ENCODE data around the gene FILIP1L.

Gene FILIP1L

DNA sequence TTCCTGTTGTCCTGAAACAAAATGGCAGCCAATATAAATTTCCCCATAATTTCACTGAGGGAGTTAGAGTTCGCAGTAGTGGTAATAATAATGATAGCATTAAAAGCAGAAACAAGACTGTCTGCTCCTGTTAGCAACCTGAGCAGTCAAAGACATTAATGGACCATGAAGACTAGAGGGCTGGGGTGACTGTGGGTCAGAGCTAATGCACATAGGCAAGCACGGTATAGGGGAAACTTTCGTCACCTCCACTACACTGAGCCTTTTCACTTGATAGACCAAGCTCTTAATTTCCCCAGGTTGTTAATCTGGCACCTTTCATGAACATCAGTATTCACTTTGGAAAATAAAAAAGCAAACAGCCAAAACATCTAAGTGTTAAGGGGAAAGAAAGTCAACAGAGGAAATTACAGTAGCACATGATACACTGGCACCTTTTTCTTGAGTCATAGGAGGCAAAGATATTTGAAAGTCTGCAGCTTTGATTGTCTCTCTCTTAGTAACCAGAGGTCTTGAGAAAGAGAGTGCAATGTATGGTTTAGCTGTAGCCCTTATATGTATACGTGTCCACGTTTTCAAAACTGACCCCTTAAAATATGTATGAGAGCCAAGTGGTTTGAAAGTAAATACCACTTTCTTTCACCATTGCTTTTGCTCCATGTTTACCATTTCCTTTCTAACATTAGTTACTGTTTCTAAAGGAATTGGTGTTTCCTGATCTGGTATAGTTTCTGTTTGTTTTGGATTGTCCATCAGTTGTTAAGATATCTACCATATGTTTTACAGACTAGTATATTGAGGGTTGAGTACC is 104.8 kb downstream of the FILIP1L start:
- DNase-seq (ENCODE audit: low read depth in 2 of 2): no peak

DNA sequence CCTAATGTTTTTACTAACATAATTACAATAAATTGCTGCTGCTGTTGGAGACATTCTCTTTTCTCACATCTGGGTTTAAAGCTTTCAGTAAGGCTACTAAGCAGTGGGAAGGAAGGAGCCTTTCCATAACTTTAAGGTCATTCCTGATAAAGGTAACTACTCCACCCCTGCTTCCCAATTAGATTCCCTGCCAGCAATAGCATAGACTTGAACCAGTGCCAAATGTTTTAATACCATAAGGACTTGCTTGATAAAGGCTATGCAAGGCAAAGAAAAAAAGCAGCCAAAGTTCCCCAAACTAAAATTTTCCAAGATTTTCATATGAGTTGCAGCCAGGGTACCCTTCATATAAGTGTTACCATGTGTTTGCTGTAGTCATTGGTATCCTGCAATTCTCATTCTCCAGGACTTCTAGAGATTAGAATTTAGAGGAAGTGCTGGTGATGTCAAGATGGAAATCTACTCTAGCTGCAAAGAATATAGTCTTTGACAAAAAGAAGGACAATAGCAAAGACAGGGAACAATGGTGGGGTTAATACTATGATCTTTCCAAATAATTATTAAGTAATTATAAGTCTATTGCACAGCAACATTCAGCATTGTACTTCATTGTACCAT is 106.1 kb downstream of the FILIP1L start:
- no peak for DNase-seq (ENCODE audit: low read depth in 2 of 2)

DNA sequence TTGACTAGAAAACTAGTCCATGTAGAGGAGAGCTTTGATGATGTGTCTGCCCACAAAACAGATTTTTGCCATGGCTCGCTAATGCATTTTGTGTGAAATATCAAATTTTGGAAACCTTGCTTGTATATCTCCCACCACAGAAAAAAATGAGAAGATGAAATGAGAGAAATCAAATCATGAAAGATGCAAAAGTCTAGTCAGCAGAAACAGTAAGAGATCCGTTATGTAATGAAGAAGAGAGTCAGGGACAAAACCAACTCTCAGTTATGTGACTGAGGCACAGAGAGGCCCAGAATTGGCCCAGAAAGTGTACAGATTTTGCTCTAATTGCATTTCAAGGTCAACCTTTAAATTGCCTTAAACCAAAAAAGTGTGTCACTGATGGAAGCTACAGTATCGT is 107.0 kb downstream of the FILIP1L start:
- DNase-seq (ENCODE audit: low read depth in 2 of 2): no peak

DNA sequence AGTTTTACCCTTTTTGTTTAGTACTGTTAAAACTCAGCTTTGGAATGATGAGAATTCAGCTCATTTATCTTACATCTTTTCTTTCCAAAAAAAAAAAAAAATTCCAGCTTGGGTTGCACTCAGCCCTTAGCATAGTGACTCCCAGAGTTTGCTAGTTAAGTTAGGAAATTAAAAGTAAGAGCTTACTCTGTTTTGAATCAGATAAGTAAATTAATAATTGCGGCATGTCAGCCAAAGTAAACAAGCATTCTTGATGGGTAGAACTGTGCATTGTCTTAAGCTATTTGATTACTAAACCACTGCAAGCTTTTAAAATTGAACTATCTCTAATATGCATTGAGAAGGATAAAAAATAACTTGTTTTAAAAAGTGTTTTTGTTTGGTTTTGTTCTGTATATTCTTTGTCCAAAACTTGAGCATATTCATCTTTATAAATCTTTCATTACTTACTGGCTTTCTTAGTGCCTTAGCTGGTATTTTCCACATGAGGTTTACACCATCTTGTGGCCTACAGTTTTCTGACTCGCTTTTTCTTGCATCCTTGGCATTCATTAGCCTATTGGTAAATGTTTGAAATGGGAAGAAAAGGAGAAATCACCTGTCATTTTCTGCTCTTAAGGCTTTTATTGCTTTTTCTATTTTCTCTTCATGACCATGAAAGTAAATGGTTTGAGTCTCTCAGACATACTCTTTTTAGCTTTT is 107.6 kb downstream of the FILIP1L start:
- no peak for DNase-seq (ENCODE audit: low read depth in 2 of 2)

DNA sequence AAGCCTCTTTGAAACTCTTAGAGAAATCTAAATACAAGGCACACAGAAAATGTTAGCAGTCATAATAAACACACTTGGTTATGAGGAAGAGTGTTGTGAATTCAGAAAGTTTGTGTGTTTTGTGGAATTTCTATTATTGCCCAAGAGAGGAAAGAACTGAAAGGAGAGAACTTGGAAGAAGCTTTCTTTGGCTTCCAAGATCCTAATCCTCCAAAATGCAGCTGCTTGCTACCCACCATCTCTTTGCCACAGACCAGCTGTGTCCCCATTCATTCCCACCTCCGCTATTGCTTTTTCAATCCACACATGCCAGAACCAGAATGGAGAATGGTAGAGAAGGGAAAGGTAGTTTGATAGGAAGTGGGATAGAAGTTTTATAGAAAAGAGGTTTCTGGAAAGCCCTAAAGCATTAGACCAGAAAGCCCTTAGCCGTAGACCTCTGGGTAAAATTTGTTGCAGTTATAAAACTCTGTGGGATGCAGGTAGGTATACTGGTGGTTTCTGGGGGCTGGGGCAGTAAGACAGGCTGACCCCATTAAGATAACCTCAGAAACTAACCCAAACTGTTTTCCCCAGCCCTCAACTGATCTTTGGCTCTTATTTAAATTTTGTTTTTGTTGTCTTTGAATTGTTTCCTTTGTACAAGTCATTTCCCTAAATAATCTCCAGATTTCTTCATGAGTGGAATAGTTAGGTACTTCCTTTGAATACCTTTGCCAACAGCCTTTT is 108.5 kb downstream of the FILIP1L start:
- DNase-seq (ENCODE audit: low read depth in 2 of 2): no peak

DNA sequence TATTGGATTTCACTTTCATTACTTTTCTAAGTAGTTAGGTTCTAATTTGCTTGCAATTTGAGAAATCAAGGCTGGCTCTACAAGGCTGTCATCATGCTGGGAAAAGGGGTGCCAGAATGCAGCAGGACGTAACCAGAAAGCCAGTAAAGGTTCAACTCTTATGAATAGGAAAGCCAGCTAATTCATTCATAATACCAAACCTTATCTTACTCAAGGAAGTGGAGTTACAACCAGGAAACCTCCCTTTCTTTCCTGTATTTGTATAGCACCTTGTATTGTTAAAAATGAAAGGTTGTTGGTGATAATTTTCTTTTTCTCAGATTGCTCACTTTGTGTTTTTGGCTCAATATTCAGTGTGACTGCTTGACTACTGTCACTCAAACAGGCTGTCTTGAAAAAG is 109.4 kb downstream of the FILIP1L start:
- DNase-seq (ENCODE audit: low read depth in 2 of 2): no peak

DNA sequence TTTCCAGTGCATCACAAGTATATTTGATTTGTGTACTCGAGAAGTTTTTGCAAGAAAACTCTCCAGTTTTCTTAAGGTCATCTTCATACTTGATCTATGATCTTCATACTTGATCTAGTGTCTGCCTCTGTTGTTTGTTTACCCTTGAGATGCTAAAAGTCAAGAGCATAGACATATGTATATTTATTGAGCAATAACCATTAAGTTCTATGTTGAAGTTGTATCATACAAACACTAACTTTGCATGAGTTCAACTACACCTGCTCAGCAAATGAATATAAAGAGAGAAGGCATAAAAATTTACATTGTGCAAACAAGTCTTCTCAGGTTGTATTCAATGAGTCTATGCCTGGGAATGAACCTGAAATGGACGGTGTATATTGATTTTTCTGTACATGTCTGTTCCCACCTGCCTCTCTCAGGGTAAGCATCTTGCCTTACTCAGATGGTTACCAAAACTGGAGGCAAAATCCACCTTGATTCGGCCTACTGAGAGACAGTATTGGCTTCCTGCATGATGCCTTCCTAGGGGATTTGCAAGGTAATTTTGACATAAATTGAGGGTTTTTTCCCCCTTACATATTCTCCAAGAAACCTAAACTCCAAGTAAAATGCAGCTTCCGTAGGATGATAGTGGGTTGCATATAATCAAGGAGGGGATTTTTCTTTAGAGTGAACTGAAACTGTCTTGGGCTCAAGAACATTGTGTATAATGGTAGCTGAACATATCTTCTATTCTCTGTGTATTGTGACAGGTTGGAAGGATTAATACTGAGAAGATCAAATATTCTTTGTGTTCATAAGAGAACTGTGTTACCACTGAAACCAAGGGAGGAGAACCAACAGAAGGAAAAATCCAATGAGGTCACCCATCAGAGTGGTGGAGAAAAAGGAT is 110.4 kb downstream of the FILIP1L start:
- no peak for DNase-seq (ENCODE audit: low read depth in 2 of 2)

DNA sequence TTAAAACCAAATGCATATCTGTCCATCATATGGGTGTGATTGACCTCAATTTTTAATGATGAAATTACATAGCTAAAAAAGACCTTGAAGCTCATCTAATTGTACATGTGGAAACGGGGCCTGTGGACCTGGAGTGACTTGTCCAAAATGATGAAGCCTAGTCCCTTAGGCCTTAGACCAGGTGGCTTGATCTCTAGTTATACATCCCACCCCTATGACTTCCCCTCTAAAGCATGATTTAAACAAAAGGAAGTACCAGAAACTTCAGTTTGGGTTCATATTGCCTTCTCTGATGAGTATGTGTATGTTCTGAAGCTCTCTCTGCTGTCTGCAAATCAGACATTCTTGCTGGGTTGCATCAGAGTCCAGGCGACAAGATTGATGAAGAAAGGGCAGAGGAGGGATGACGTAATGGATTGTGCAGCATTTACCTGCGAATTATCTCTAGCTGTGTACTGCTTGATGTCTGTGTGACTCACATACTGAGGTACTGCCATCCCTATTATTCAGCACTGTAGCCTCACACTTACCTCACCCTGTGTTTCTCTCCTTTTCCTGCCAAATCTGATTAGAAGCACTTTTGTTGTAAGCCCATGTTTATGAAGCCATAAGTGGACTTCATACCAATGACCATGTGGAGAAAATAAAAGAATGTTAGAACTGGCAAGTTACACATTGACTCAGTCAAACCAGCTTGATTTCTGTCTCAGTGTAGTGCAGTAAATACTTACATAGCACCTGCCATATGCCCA is 111.5 kb downstream of the FILIP1L start:
- no peak for DNase-seq (ENCODE audit: low read depth in 2 of 2)

DNA sequence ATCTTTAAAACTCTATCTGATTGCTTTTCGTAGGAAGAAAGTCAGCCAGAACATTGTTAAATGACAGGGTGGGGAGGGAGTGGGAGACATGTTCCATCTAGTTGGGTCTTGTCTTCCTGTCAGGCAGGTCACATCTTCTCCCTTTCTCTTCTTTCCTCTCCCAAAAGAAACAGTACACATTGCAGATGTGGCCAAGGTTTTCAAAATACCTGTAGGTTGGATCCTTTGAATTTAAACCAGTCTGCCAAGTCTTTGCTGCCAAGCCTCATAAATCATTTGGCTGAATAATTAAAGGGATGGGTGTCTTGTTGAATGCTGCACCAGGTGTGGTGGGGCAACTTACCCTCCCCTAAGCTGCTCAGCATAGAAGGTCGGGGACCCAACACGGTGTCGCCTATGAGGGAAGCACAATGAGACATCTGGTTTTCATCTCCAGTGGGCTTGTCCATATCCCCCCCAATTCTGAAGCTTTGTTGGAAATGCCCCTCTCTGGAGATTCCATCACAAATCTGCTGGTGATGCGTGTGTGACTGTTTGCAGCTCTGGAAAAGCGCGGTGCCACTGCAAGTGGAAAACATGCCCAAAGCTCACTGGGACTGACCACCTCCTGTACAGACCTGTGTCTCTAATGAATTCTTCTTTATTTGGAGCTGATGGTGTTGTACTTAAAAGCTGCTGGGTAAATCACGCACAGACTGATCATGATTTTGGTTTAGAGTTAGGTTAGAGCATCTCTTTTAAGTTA is 112.6 kb downstream of the FILIP1L start:
- DNase-seq (ENCODE audit: low read depth in 2 of 2): no peak

DNA sequence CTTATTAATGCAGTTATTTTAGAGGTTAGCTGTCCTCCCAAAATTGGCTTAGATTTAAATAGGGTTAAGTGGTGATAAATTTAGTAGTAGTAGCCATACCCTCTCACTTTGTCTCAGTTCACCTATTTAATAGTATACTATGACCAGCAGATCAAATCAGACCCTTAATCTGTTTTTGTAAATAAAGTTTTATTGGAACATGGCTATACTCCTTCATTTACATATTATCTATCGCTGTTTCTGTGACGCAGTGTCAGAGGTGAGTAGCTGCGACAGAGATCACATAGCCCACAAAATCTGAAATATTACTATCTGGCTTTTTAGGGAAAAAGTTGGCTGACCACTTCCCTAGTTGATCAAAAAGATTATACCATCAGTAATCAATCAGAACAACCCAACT is 113.2 kb downstream of the FILIP1L start:
- DNase-seq (ENCODE audit: low read depth in 2 of 2): no peak

DNA sequence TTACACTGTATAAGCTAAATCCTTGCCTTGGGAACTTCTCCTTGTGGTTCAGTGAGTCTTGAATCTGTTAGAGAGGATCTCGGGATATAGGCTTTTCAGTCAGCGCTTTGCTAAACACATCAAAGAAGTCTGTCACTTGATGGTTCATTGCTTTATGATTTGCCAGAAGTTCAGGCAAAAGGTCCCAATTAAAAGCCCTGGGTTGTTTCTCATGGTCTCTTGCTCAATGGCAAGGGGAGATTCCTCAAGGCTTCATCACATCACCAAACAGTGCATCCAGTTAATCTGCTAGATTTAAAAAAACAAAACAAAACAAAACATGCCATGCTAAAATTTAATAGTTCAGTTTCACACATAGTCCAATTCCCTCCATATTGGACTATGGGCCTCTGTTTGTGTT is 114.8 kb downstream of the FILIP1L start:
- no peak for DNase-seq (ENCODE audit: low read depth in 2 of 2)

DNA sequence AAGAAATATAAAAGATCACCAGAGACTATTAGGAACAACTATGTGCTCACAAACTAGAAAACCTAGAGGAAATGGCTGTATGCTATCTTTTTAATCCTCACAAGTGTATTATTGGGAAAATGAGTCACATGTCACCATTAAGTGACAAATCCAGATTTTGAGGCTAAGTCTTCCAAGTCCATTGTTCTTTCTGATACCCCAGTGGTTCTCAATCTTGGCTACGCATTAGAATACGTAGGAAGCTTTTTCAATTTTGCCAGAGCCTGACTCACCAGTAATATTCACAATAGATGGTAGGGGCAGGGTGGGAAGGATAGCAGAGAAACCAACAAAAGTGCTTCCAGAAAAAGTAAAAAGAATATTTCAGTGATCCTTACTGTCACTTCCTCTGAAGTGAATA is 117.0 kb downstream of the FILIP1L start:
- DNase-seq (ENCODE audit: low read depth in 2 of 2): no peak

DNA sequence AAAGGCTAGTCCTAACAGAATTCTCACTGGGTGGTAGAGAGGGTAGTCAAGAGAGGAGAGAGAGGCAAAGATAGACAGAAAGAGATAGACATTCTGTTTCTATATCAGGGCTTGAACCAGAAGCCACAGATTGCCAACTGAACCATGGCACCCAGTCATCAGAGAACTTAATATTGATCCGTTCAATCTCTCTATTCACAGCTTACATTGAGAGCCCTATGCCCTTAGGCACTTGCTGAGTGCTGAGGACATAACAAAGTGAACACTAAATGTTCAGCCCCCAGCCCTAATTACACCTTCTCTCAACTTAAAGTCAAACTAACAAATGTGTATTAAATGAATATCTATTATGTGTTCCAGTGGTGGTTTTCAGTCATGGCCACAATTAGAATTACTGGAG is 124.1 kb downstream of the FILIP1L start:
- no peak for DNase-seq (ENCODE audit: low read depth in 2 of 2)

DNA sequence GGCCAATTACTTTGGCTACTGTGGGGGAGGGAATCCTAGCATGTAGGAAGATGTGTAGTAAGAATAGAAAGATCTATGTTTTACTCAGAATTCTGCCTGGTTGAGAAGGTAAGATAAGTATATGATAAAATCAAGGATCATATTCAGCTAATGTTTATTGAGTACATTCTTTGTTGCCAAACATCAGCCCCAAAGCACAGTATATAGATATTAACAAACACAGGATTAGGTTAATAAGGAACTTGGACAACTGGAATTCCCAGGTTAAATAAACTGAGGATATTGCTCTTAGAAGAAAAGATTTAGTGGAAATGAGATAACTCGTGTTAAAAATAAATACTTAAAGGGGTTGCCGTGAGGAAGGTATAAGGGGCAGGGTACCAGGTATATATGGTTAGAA is 129.6 kb downstream of the FILIP1L start:
- DNase-seq (ENCODE audit: low read depth in 2 of 2): no peak

DNA sequence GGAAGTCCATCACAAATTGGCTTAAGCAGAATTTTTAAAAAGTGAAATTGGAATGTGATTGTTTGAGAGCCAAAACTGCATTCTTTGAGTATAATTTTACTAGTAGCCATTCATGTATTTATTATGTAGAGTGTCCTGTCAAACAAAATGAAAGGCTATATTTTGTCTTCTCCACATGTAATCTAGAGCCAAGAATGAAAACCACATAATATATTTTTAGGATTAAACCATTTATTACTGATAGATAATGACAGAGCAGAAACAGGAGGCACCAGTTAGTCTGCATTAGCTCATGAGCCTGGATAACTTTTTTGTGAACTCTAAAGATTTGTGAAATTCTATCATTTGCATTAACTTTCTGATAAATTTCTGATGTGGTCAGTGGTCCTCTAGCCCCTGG is 130.2 kb downstream of the FILIP1L start:
- DNase-seq (ENCODE audit: low read depth in 2 of 2): no peak

DNA sequence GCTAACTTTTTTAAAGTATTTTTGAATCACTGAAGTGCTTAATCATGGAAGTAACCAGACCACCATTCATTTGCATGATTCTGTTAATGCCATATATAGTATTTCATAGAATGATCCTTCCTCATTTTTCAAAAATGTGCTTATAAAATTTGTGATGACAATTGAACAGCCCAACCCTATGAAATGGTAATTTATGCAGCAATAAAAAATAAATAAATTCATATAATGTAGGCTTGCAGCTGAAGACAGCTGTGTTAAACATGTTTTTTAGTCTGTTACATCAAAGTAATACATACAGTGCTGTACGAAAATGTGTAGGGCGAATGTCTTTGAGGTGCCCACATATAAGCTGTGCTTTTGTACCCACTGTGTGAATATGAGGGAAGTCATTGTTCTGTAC is 131.7 kb downstream of the FILIP1L start:
- no peak for DNase-seq (ENCODE audit: low read depth in 2 of 2)

DNA sequence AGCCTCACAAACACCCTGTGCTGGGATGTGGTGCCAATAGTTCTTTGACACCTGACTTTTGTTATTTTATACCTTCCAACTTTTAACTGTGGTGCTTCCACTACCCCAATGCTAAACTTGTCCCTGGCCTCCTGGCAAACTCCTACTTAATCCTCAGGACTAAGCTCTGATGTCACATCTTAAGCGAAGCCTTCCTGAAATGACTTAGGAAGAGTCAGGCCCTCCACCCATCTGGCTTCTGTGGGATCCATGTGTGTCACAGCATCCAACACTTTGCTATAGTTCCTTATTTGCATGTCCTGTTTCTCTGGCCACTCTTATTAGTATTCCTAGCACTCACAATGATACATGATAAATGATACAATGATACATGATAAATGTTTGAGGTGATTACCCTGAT is 133.2 kb downstream of the FILIP1L start:
- DNase-seq (ENCODE audit: low read depth in 2 of 2): no peak

DNA sequence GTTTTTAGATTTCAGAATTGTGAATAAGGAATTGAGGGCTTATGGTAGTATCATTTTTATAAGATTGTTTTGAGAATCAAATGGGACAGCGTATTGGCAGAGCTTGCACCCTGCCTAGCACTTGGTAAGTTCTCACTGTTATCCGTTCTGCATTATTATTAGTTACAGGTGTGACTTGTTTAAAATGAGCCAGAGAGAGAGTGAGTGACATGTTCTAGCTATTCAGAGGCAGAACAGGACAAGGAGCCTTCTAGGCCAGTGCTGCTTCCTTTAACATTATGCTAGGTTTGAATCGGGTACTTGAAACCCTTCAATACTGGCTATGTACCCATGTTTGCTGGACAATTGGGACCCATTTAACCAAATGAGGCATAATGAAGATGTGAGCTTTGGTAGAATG is 133.7 kb downstream of the FILIP1L start:
- DNase-seq (ENCODE audit: low read depth in 2 of 2): no peak

DNA sequence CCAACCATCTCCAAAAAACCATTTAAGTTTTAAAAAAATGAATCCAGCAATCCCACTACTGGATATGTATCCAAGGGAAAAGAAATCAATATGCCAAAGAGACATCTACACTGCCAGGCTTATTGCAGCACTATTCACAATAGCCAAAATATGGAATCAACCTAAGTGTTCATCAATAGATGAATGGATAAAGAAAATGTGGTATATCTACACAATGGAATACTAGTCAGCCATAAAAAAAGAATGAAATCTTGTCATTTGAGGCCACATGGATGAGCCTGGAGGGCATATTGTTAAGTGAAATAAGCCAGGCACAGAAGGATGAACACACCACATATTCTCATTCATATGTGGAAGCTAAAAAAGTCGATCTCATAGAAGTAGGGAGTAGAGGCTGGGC is 136.1 kb downstream of the FILIP1L start:
- no peak for DNase-seq (ENCODE audit: low read depth in 2 of 2)

DNA sequence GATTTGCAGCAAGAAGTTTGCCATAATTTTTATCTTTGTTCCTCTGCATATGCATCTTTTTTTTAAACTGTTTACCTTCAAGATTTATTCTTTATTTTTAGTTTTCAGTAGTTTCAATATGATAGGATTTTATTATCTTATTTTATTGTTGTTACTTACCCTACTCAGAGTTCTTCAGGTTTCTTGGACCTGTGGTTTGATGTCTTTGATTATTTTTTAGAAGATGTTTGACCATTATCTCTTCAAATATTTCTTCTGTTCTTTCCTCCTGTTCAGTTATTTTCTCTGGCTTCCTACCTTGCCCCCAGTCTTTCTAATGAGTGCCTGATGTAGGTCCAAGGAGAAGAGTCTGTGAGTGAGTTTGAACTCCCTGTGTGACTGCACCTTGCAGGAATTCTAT is 137.7 kb downstream of the FILIP1L start:
- DNase-seq (ENCODE audit: low read depth in 2 of 2): no peak
